Measurements from ENCODE around the gene DKK2. TPM values are rescaled to one million over a fixed set of nuclear protein-coding genes. Genes with fewer than 3 reads are reported as not detected.

The DKK2 gene
- total RNA-seq, 1 experiment from 2014 or later = not detected

GRCh38 chr4:106986486-106986885, 49.6 kb downstream of the DKK2 start:
- DNase-seq = no peak
- Histone ChIP-seq H3K27me3 (ENCODE audit: control insufficient read depth, insufficient read depth, low read length) (no peaks in the 10 kb centered on the region), H3K4me3 (ENCODE audit: insufficient read depth, low read depth, low read length) (no peak overlapping the region), H3K36me3 (replicated peaks; ENCODE audit: control insufficient read depth, insufficient read depth, low read length) (no peaks in the 10 kb centered on the region)

GRCh38 chr4:106985830-106986229, 50.3 kb downstream of the DKK2 start:
- Histone ChIP-seq H3K4me3 (ENCODE audit: insufficient read depth, low read depth, low read length) (no peak overlapping the region), H3K36me3 (replicated peaks; ENCODE audit: control insufficient read depth, insufficient read depth, low read length) (no peaks in the 10 kb centered on the region), H3K27me3 (ENCODE audit: control insufficient read depth, insufficient read depth, low read length) (no peaks in the 10 kb centered on the region)
- no peak for DNase-seq

GRCh38 chr4:106982711-106983211, 53.4 kb downstream of the DKK2 start:
- Histone ChIP-seq H3K4me3 (ENCODE audit: insufficient read depth, low read depth, low read length) (no peak overlapping the region), H3K27me3 (ENCODE audit: control insufficient read depth, insufficient read depth, low read length) (no peaks in the 10 kb centered on the region), H3K36me3 (replicated peaks; ENCODE audit: control insufficient read depth, insufficient read depth, low read length) (no peaks in the 10 kb centered on the region)
- DNase-seq = no peak

GRCh38 chr4:106981431-106981830, 54.7 kb downstream of the DKK2 start:
- peak; percentile 8 for DNase-seq
- Histone ChIP-seq H3K36me3 (replicated peaks; ENCODE audit: control insufficient read depth, insufficient read depth, low read length) (no peaks in the 10 kb centered on the region), H3K27me3 (ENCODE audit: control insufficient read depth, insufficient read depth, low read length) (no peaks in the 10 kb centered on the region), H3K4me3 (ENCODE audit: insufficient read depth, low read depth, low read length) (no peak overlapping the region)

DNA sequence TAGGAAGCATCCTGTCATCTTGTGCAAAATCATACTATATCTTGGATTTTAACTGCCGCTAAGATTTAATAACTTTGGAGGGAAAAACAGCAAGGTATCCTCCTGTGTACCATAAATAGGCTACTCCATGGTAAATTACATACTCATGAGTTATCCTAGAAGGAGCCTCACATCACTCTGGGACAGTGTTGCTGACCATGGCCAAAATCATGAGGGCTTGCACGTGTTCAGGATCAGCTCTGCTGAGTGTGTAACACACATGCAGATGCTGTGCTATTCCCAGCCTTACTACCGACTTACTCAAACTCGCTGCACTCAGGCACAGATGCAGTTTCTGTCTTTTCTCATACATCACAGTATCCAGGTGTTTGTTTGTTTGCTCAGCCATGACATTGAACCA, 56.6 kb downstream of the DKK2 start:
- DNase-seq = no peak
- H3K27me3 ChIP-seq (ENCODE audit: control insufficient read depth, insufficient read depth, low read length) = no peaks in the 10 kb centered on the region
- H3K36me3 ChIP-seq (replicated peaks; ENCODE audit: control insufficient read depth, insufficient read depth, low read length) = no peaks in the 10 kb centered on the region
- no peak overlapping the region for H3K4me3 ChIP-seq (ENCODE audit: insufficient read depth, low read depth, low read length)

GRCh38 chr4:106978046-106978774, 57.9 kb downstream of the DKK2 start:
- Histone ChIP-seq H3K4me3 (ENCODE audit: insufficient read depth, low read depth, low read length) (no peak overlapping the region), H3K36me3 (replicated peaks; ENCODE audit: control insufficient read depth, insufficient read depth, low read length) (no peaks in the 10 kb centered on the region), H3K27me3 (ENCODE audit: control insufficient read depth, insufficient read depth, low read length) (no peaks in the 10 kb centered on the region)
- DNase-seq = no peak

GRCh38 chr4:106971636-106972035, 64.5 kb downstream of the DKK2 start:
- Histone ChIP-seq H3K4me3 (ENCODE audit: insufficient read depth, low read depth, low read length) (no peak overlapping the region), H3K27me3 (ENCODE audit: control insufficient read depth, insufficient read depth, low read length) (no peaks in the 10 kb centered on the region), H3K36me3 (replicated peaks; ENCODE audit: control insufficient read depth, insufficient read depth, low read length) (no peaks in the 10 kb centered on the region)
- DNase-seq = no peak

- H3K4me3 ChIP-seq (ENCODE audit: insufficient read depth, low read depth, low read length) = no peak overlapping the region
- DNase-seq = no peak
- H3K36me3 ChIP-seq (replicated peaks; ENCODE audit: control insufficient read depth, insufficient read depth, low read length) = no peaks in the 10 kb centered on the region
These were observed 68.2 kb downstream of the DKK2 start for GRCh38 chr4:106967892-106968291.

DNA sequence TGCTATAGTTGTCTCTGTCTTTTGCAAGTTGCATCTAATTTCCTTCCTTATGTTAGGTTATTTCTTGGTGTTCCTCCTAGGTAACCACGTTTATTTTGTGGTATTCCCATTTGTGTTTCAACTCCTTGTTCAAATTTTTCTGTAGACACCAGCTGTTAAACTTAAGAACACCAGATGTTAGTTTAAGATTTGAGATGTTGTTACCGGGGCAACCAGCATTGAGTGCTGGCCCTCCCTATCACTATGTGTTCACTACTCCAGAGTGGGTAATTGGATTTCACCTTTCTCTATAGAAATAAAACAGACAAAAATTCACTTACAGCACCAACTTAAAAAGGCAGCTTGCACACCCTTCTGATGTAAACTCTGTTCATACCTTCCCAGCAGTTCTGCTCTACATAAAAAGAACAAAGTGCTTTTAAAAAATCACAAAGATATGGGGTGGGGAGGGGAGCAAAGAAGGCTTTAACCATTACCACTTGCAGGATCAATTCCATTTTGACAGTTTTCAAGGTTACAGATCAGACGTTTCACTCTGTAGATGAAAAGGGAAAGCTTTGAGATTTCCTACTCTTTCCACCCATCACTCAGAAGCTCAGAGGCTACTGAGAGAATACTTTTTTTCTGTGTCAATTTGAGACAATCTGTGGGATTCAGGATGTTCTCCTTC, 82.9 kb downstream of the DKK2 start:
- no peak for DNase-seq
- Histone ChIP-seq H3K4me3 (ENCODE audit: insufficient read depth, low read depth, low read length) (no peak overlapping the region), H3K36me3 (replicated peaks; ENCODE audit: control insufficient read depth, insufficient read depth, low read length) (no peaks in the 10 kb centered on the region), H3K27me3 (ENCODE audit: control insufficient read depth, insufficient read depth, low read length) (no peaks in the 10 kb centered on the region)

More at GRCh38 chr4:106967892-106968291, 68.2 kb downstream of the DKK2 start:
- no peaks in the 10 kb centered on the region for H3K27me3 ChIP-seq (ENCODE audit: control insufficient read depth, insufficient read depth, low read length)

- DNase-seq = no peak
- no peaks in the 10 kb centered on the region for H3K36me3 ChIP-seq (replicated peaks; ENCODE audit: control insufficient read depth, insufficient read depth, low read length)
- no peak overlapping the region for H3K4me3 ChIP-seq (ENCODE audit: insufficient read depth, low read depth, low read length)
- no peaks in the 10 kb centered on the region for H3K27me3 ChIP-seq (ENCODE audit: control insufficient read depth, insufficient read depth, low read length)
These were observed 84.2 kb downstream of the DKK2 start for GRCh38 chr4:106951891-106952290.

- H3K36me3 ChIP-seq (replicated peaks; ENCODE audit: control insufficient read depth, insufficient read depth, low read length) = no peaks in the 10 kb centered on the region
These were observed 94.3 kb downstream of the DKK2 start for GRCh38 chr4:106941841-106942240.

GRCh38 chr4:106930522-106930921, 105.6 kb downstream of the DKK2 start:
- Histone ChIP-seq H3K27me3 (ENCODE audit: control insufficient read depth, insufficient read depth, low read length) (no peaks in the 10 kb centered on the region), H3K4me3 (ENCODE audit: insufficient read depth, low read depth, low read length) (no peak overlapping the region), H3K36me3 (replicated peaks; ENCODE audit: control insufficient read depth, insufficient read depth, low read length) (no peaks in the 10 kb centered on the region)
- no peak for DNase-seq

More at GRCh38 chr4:106941841-106942240, 94.3 kb downstream of the DKK2 start:
- Histone ChIP-seq H3K4me3 (ENCODE audit: insufficient read depth, low read depth, low read length) (no peak overlapping the region), H3K27me3 (ENCODE audit: control insufficient read depth, insufficient read depth, low read length) (no peaks in the 10 kb centered on the region)
- no peak for DNase-seq

- H3K4me3 ChIP-seq (ENCODE audit: insufficient read depth, low read depth, low read length) = no peak overlapping the region
- DNase-seq = no peak
- H3K36me3 ChIP-seq (replicated peaks; ENCODE audit: control insufficient read depth, insufficient read depth, low read length) = no peaks in the 10 kb centered on the region
- H3K27me3 ChIP-seq (ENCODE audit: control insufficient read depth, insufficient read depth, low read length) = no peaks in the 10 kb centered on the region
These were observed 106.9 kb downstream of the DKK2 start for GRCh38 chr4:106929248-106929647.

GRCh38 chr4:106914223-106914622, 121.9 kb downstream of the DKK2 start:
- H3K27me3 ChIP-seq (ENCODE audit: control insufficient read depth, insufficient read depth, low read length) = no peaks in the 10 kb centered on the region
- H3K36me3 ChIP-seq (replicated peaks; ENCODE audit: control insufficient read depth, insufficient read depth, low read length) = no peaks in the 10 kb centered on the region
- DNase-seq = no peak
- no peak overlapping the region for H3K4me3 ChIP-seq (ENCODE audit: insufficient read depth, low read depth, low read length)

GRCh38 chr4:106909486-106910188, 126.5 kb downstream of the DKK2 start:
- Histone ChIP-seq H3K4me3 (ENCODE audit: insufficient read depth, low read depth, low read length) (no peak overlapping the region), H3K27me3 (ENCODE audit: control insufficient read depth, insufficient read depth, low read length) (no peaks in the 10 kb centered on the region), H3K36me3 (replicated peaks; ENCODE audit: control insufficient read depth, insufficient read depth, low read length) (no peaks in the 10 kb centered on the region)
- no peak for DNase-seq

All from H7 (cell line).